HL-60 (cell line): ENCODE data around the gene ARMH2.

Source experiments
- DNase-seq, 2 experiments: peaks; one replicate each; pipeline ENCODE4 v3.0.0-alpha.2; 2010 to 2020; ENCODE audit warnings: low read depth in 1 of 2, low spot score in 1 of 2
- H3K27ac ChIP-seq: fragments of 250-450 bp; sonication (Bioruptor Pico); replicated peaks from 2 replicates; pipeline ENCODE4 v1.5.1; 2020; ENCODE audit warnings: mild to moderate bottlenecking, moderate library complexity
- H3K27me3 ChIP-seq: fragments of 250-450 bp; sonication (Bioruptor Pico); 2 replicates; pipeline ENCODE4 v1.5.1; 2021; ENCODE audit warnings: mild to moderate bottlenecking, moderate library complexity; ENCODE audit not compliant: insufficient read depth, poor library complexity, severe bottlenecking
- H3K4me3 ChIP-seq: replicated peaks from 2 replicates; pipeline ENCODE4 v1.5.1; 2011; ENCODE audit warnings: mild to moderate bottlenecking, control low read depth, low read length; ENCODE audit not compliant: insufficient read depth
- CTCF ChIP-seq: IDR thresholded peaks from one replicate; pipeline ENCODE4 v1.5.1; 2011; ENCODE audit warnings: low read length, control low read depth, inconsistent platforms; ENCODE audit not compliant: insufficient read depth
- GABPA ChIP-seq: IDR thresholded peaks from 2 replicates; pipeline ENCODE4 v1.6.1; 2012; ENCODE audit warnings: low read depth
- POLR2AphosphoS5 ChIP-seq: IDR thresholded peaks from 2 replicates; pipeline ENCODE4 v1.6.1; 2012; ENCODE audit warnings: low read depth
- REST ChIP-seq: IDR thresholded peaks from 2 replicates; pipeline ENCODE4 v1.6.1; 2012; ENCODE audit warnings: low read depth; ENCODE audit not compliant: insufficient replicate concordance
- SPI1 ChIP-seq: IDR thresholded peaks from 2 replicates; pipeline ENCODE4 v1.6.1; 2012; ENCODE audit warnings: low read depth, mild to moderate bottlenecking, borderline replicate concordance

The ARMH2 gene

GRCh38 chr6:24807584-24807983 lies 8.9 kb upstream of the ARMH2 start:
- Histone ChIP-seq H3K27me3 (no peaks in the 10 kb centered on the region), H3K27ac (no peak overlapping the region)

GRCh38 chr6:24802271-24803059 lies 3.7 kb upstream of the ARMH2 start:
- no peak overlapping the region for H3K27ac ChIP-seq
- no peak overlapping the region for H3K4me3 ChIP-seq
- DNase-seq = no peak
- no peak for TF ChIP-seq POLR2AphosphoS5
- TF ChIP-seq CTCF = no peak
- TF ChIP-seq REST = no peak
- TF ChIP-seq GABPA = no peak
- no peak for TF ChIP-seq SPI1
- no peaks in the 10 kb centered on the region for H3K27me3 ChIP-seq

More at GRCh38 chr6:24807584-24807983, 8.9 kb upstream of the ARMH2 start:
- no peak for DNase-seq
- no peak for TF ChIP-seq SPI1
- H3K4me3 ChIP-seq = no peak overlapping the region

- Histone ChIP-seq H3K27ac (no peak overlapping the region), H3K4me3 (no peak overlapping the region), H3K27me3 (no peaks in the 10 kb centered on the region)
- no peak for DNase-seq
- TF ChIP-seq REST (no peak), CTCF (no peak), SPI1 (no peak), GABPA (no peak), POLR2AphosphoS5 (no peak)
Measured at GRCh38 chr6:24799541-24799915, 811 bp upstream of the ARMH2 start.

- Histone ChIP-seq H3K27ac (no peak overlapping the region), H3K27me3 (no peaks in the 10 kb centered on the region), H3K4me3 (no peak overlapping the region)
- DNase-seq = no peak
- TF ChIP-seq REST = no peak
- no peak for TF ChIP-seq GABPA
- TF ChIP-seq CTCF = no peak
- no peak for TF ChIP-seq POLR2AphosphoS5
- no peak for TF ChIP-seq SPI1
Measured at GRCh38 chr6:24797596-24798216, 1.0 kb downstream of the ARMH2 start.
